ENCODE measurements around the gene PLS3.

PLS3 gene

DNA sequence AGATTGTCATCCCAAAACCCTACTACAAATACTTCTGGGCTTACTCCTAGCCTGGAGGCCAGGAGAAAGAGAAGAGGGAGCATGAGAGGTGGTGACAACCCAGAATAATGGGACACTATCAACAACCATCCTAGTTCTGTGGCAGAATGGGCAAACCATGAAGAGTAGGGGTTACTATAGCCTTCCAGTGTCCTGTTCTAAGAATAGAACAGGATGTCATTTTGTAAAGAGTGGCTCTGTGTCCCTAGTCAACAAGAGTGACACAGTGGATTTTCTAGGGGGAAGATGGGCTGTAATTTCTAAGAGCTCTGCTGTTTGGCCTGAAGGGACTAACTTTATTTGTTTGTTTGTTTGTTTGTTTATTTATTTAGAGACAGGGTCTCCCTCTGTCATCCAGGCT lies 136.0 kb downstream of the PLS3 start:
- no peak for DNase-seq

- no peak for DNase-seq
These were observed 136.8 kb downstream of the PLS3 start for GRCh38 chrX:115697806-115698205.
